ENCODE results near the gene DTWD2. TPM values are rescaled to one million over a fixed set of nuclear protein-coding genes. Genes with fewer than 3 reads are reported as not detected.
"Not testable (repeated sequence)": the region's sequence is repeated elsewhere in the genome, so short reads cannot be mapped to it uniquely, and the experiment has no call there.

DTWD2 gene
- total RNA-seq, 4 donors from 2014 or later, result 17.6 to 37.8 (median 28.8) TPM

GRCh38 chr5:118873417-118873816 lies 114.9 kb downstream of the DTWD2 start:
- Histone ChIP-seq H3K4me1 (no peaks in the 10 kb centered on the region), H3K4me3 (replicated peaks in 1 of 3) (no peak overlapping the region), H3K36me3 (no peaks in the 10 kb centered on the region), H3K27me3 (no peaks in the 10 kb centered on the region), H3K27ac (no peak overlapping the region), H3K9me3 (no peaks in the 10 kb centered on the region)
- intact Hi-C loops (cut with DNase I), result no loop called here
- no peak for DNase-seq
- TF ChIP-seq CTCF (IDR thresholded peaks at IDR 0.05) (no peak), POLR2A (IDR thresholded peaks at IDR 0.05) (no peak)
- WGBS, 2 donors, result 97 to 98% methylated on average over 6 of the region's 6 CpGs

GRCh38 chr5:118863345-118863744 lies 125.0 kb downstream of the DTWD2 start:
- Histone ChIP-seq H3K4me3 (replicated peaks in 1 of 3) (no peak overlapping the region), H3K27me3 (no peaks in the 10 kb centered on the region), H3K27ac (no peak overlapping the region), H3K9me3 (no peaks in the 10 kb centered on the region), H3K4me1 (no peaks in the 10 kb centered on the region), H3K36me3 (no peaks in the 10 kb centered on the region)
- intact Hi-C loops (cut with DNase I), result no loop called here
- no peak for DNase-seq
- TF ChIP-seq POLR2A (IDR thresholded peaks at IDR 0.05) (no peak), CTCF (IDR thresholded peaks at IDR 0.05) (no peak)

GRCh38 chr5:118862596-118862995 lies 125.8 kb downstream of the DTWD2 start:
- Histone ChIP-seq H3K4me1 (no peaks in the 10 kb centered on the region), H3K36me3 (no peaks in the 10 kb centered on the region), H3K27ac (no peak overlapping the region), H3K4me3 (replicated peaks in 1 of 3) (no peak overlapping the region), H3K27me3 (no peaks in the 10 kb centered on the region), H3K9me3 (no peaks in the 10 kb centered on the region)
- no peak for TF ChIP-seq CTCF (IDR thresholded peaks at IDR 0.05)
- no peak for TF ChIP-seq POLR2A (IDR thresholded peaks at IDR 0.05)
- no peak for DNase-seq
- intact Hi-C loops (cut with DNase I), result no loop called here

GRCh38 chr5:118857700-118858099 lies 130.6 kb downstream of the DTWD2 start:
- Histone ChIP-seq H3K36me3 (no peaks in the 10 kb centered on the region), H3K27me3 (no peaks in the 10 kb centered on the region), H3K4me3 (replicated peaks in 1 of 3) (no peak overlapping the region), H3K9me3 (no peaks in the 10 kb centered on the region), H3K27ac (no peak overlapping the region), H3K4me1 (no peaks in the 10 kb centered on the region)
- TF ChIP-seq POLR2A (IDR thresholded peaks at IDR 0.05) (no peak), CTCF (IDR thresholded peaks at IDR 0.05) (no peak)
- WGBS, 2 donors, result 85 to 93% methylated on average over 3 of the region's 3 CpGs
- intact Hi-C loops (cut with DNase I), result no loop called here
- no peak for DNase-seq

GRCh38 chr5:118854819-118855218 lies 133.5 kb downstream of the DTWD2 start:
- Histone ChIP-seq H3K36me3 (no peaks in the 10 kb centered on the region), H3K27ac (no peak overlapping the region), H3K4me3 (replicated peaks in 1 of 3) (no peak overlapping the region), H3K4me1 (no peaks in the 10 kb centered on the region), H3K9me3 (no peaks in the 10 kb centered on the region), H3K27me3 (no peaks in the 10 kb centered on the region)
- peak in 1 of 2 donors; percentile 4 for DNase-seq
- TF ChIP-seq POLR2A (IDR thresholded peaks at IDR 0.05) (no peak), CTCF (IDR thresholded peaks at IDR 0.05) (no peak)
- intact Hi-C loops (cut with DNase I), result no loop called here
- 66 to 74% methylated on average over 5 of the region's 5 CpGs for WGBS, 2 donors

GRCh38 chr5:118851785-118852184 lies 136.6 kb downstream of the DTWD2 start:
- H3K27me3 ChIP-seq; intact Hi-C loops (cut with DNase I): not testable (repeated sequence)
- WGBS, 2 donors, result 92 to 95% methylated on average over 4 of the region's 4 CpGs

GRCh38 chr5:118849507-118849906 lies 138.8 kb downstream of the DTWD2 start:
- DNase-seq; H3K27me3 ChIP-seq; intact Hi-C loops (cut with DNase I); H3K36me3 ChIP-seq; H3K9me3 ChIP-seq; H3K4me3 ChIP-seq (replicated peaks in 1 of 3); H3K4me1 ChIP-seq; H3K27ac ChIP-seq: not testable (repeated sequence)
- 86 to 100% methylated on average over 1 of the region's 1 CpG for WGBS, 2 donors

More at GRCh38 chr5:118851785-118852184, 136.6 kb downstream of the DTWD2 start:
- H3K4me3 ChIP-seq (replicated peaks in 1 of 3); H3K36me3 ChIP-seq; H3K4me1 ChIP-seq; DNase-seq; H3K9me3 ChIP-seq; H3K27ac ChIP-seq: not testable (repeated sequence)
